SK-N-MC (cell line): ENCODE data around the gene PRKCZ.

ENCODE experiments used
- EZH2 ChIP-seq: fragments of 200-600 bp; sonication (generic); IDR thresholded peaks from one replicate; pipeline ENCODE4 v1.6.1; 2017; ENCODE audit warnings: antibody characterized with exemption
- POLR2AphosphoS5 ChIP-seq: IDR thresholded peaks from 2 replicates; pipeline ENCODE4 v1.6.1; 2012; ENCODE audit warnings: mild to moderate bottlenecking, low read depth, low read length, borderline replicate concordance

GRCh38 chr1:2228157-2228594, 178.0 kb downstream of the PRKCZ start, which contains the start of gene SKI:
- TF ChIP-seq EZH2 (no peak), POLR2AphosphoS5 (no peak)
